Body of pancreas (tissue), 4 donors: Measurements from ENCODE around the gene GAD2. TPM values are rescaled to one million over a fixed set of nuclear protein-coding genes. Genes with fewer than 3 reads are reported as not detected.

ENCODE experiments used
- ATAC-seq: fragments of 150-250 bp; one replicate; pipeline ENCODE4 v1.9.1; 2016
- DNase-seq, 4 donors: peaks; one replicate each; pipeline ENCODE4 v3.0.0-alpha.2; 2019
- H3K27ac ChIP-seq, 4 donors: fragments of 200-600 bp; sonication (generic); 1 replicate in 3 of 4; 2 replicates in 1 of 4; pipeline versions ENCODE4 v1.5.1 to v1.6.1; 2016 to 2019; ENCODE audit warnings: mild to moderate bottlenecking in 1 of 4, mixed read lengths in 1 of 4, moderate library complexity in 1 of 4
- H3K27me3 ChIP-seq, 2 donors: fragments of 200-600 bp; sonication (generic); one replicate each; pipeline ENCODE4 v1.6.0; 2016; ENCODE audit warnings: mild to moderate bottlenecking in 1 of 2
- H3K36me3 ChIP-seq, 2 donors: fragments of 200-600 bp; sonication (generic); replicated peaks in 1 of 2; 2 replicates each; pipeline ENCODE4 v1.5.1; 2016; ENCODE audit warnings: low read depth in 2 of 2; ENCODE audit not compliant: insufficient read depth in 1 of 2
- H3K4me1 ChIP-seq: fragments of 200-600 bp; sonication (generic); one replicate; pipeline ENCODE4 v1.6.0; 2016
- H3K4me3 ChIP-seq, 2 donors: fragments of 200-600 bp; sonication (generic); 1 replicate in 1 of 2; 2 replicates in 1 of 2; pipeline ENCODE4 v1.5.1; 2016 to 2019
- H3K9me3 ChIP-seq, 3 donors: fragments of 200-600 bp; sonication (generic); 1 replicate in 2 of 3; 2 replicates in 1 of 3; pipeline ENCODE4 v1.5.1; 2016
- CTCF ChIP-seq, 7 experiments: fragments of 450-650 bp in 4 of 7; fragments of 200-600 bp in 3 of 7; sonication (generic) in 3 of 7; IDR thresholded peaks; one replicate each; pipeline ENCODE4 v1.5.1; 2016 to 2019; ENCODE audit warnings: antibody characterized with exemption in 7 of 7
- POLR2A ChIP-seq, 3 donors: fragments of 450-650 bp; IDR thresholded peaks; one replicate each; pipeline ENCODE4 v1.6.1; 2016; ENCODE audit warnings: antibody characterized with exemption in 3 of 3, mild to moderate bottlenecking in 2 of 3
- WGBS, 2 donors: methylation state at CpG; one replicate each; pipeline ENCODE4 v1.1.5; 2017; 5-methylcytosine and 5-hydroxymethylcytosine counted together
- intact Hi-C: fragments of 100-400 bp; cut with DNase I; formaldehyde crosslinking; loops from one replicate; pipeline ENCODE4 v1.15.1; 2023
- total RNA-seq, 2 donors: library from RNA; depleted of rRNA; stranded (reverse); fragments of >200 nt; gene quantifications; one replicate each; pipeline ENCODE4 v1.1.0, GENCODE V29; 2016

The GAD2 gene
- total RNA-seq, 2 donors from 2014 or later, result 4.3 to 11.7 TPM

- no peak for DNase-seq
- no peak for TF ChIP-seq CTCF (IDR thresholded peaks at IDR 0.05)
- no peak for TF ChIP-seq POLR2A (IDR thresholded peaks at IDR 0.05)
- peaks cover 17% of the 10 kb centered on the region for H3K4me1 ChIP-seq
- no peak overlapping the region for H3K27ac ChIP-seq
- H3K36me3 ChIP-seq, result no peaks in the 10 kb centered on the region
- 49 to 65% methylated on average over 10 of the region's 10 CpGs for WGBS, 2 donors
- intact Hi-C loops, result no loop called here
- H3K4me3 ChIP-seq, result no peak overlapping the region
- no peaks in the 10 kb centered on the region for H3K27me3 ChIP-seq
- H3K9me3 ChIP-seq, result no peaks in the 10 kb centered on the region
- no peak for ATAC-seq
Observed at GRCh38 chr10:26314265-26315013, 97.9 kb downstream of the GAD2 start.

GRCh38 chr10:26318672-26319071 lies 102.1 kb downstream of the GAD2 start:
- TF ChIP-seq CTCF (IDR thresholded peaks at IDR 0.05) (no peak), POLR2A (IDR thresholded peaks at IDR 0.05) (no peak)
- H3K4me1 ChIP-seq, result peaks cover 17% of the 10 kb centered on the region
- H3K27ac ChIP-seq, result peak overlapping the region in 2 of 4 donors; percentile 25 to 48
- peak; percentile 69 for ATAC-seq
- H3K9me3 ChIP-seq, result no peaks in the 10 kb centered on the region
- no peaks in the 10 kb centered on the region for H3K36me3 ChIP-seq
- peak; percentile 36 to 73 (median 70) for DNase-seq
- 14 to 19% methylated on average over 5 of the region's 5 CpGs for WGBS, 2 donors
- H3K4me3 ChIP-seq, result no peak overlapping the region
- intact Hi-C loops, result no loop called here
- H3K27me3 ChIP-seq, result no peaks in the 10 kb centered on the region

GRCh38 chr10:26323219-26323618 lies 106.6 kb downstream of the GAD2 start:
- H3K36me3 ChIP-seq, result no peaks in the 10 kb centered on the region

GRCh38 chr10:26326851-26327250 lies 110.3 kb downstream of the GAD2 start:
- Histone ChIP-seq H3K4me3 (no peak overlapping the region), H3K4me1 (peaks cover 10% of the 10 kb centered on the region), H3K9me3 (no peaks in the 10 kb centered on the region), H3K27me3 (no peaks in the 10 kb centered on the region), H3K27ac (no peak overlapping the region), H3K36me3 (no peaks in the 10 kb centered on the region)
- DNase-seq, result no peak
- no peak for ATAC-seq
- no peak for TF ChIP-seq POLR2A (IDR thresholded peaks at IDR 0.05)
- no peak for TF ChIP-seq CTCF (IDR thresholded peaks at IDR 0.05)
- WGBS, 2 donors, result 58 to 61% methylated on average over 3 of the region's 3 CpGs
- intact Hi-C loops, result no loop called here

More at GRCh38 chr10:26323219-26323618, 106.6 kb downstream of the GAD2 start:
- Histone ChIP-seq H3K4me1 (peaks cover 10% of the 10 kb centered on the region), H3K27ac (no peak overlapping the region), H3K27me3 (no peaks in the 10 kb centered on the region), H3K4me3 (no peak overlapping the region), H3K9me3 (no peaks in the 10 kb centered on the region)
- WGBS, 2 donors, result 58 to 69% methylated on average over 3 of the region's 3 CpGs
- no peak for DNase-seq
- ATAC-seq, result no peak
- intact Hi-C loops, result no loop called here
- TF ChIP-seq POLR2A (IDR thresholded peaks at IDR 0.05), result no peak
- TF ChIP-seq CTCF (IDR thresholded peaks at IDR 0.05), result no peak

GRCh38 chr10:26327811-26328210 lies 111.2 kb downstream of the GAD2 start:
- H3K4me3 ChIP-seq, result no peak overlapping the region
- H3K9me3 ChIP-seq, result no peaks in the 10 kb centered on the region
- no peak for ATAC-seq
- no peaks in the 10 kb centered on the region for H3K36me3 ChIP-seq
- no peak for DNase-seq
- WGBS, 2 donors, result 68 to 82% methylated on average over 4 of the region's 4 CpGs
- no peaks in the 10 kb centered on the region for H3K27me3 ChIP-seq
- intact Hi-C loops, result no loop called here
- peaks cover 18% of the 10 kb centered on the region for H3K4me1 ChIP-seq
- TF ChIP-seq POLR2A (IDR thresholded peaks at IDR 0.05) (no peak), CTCF (IDR thresholded peaks at IDR 0.05) (no peak)
- no peak overlapping the region for H3K27ac ChIP-seq
